NCI-H2227 treated with DMSO at 0.1 percent for 48 hours (cell line): ENCODE results near the gene VPS16.

Experiments
- DNase-seq: peaks from one replicate; lab custom pipeline; 2025; lab: John Stamatoyannopoulos, UW

VPS16 gene

DNA sequence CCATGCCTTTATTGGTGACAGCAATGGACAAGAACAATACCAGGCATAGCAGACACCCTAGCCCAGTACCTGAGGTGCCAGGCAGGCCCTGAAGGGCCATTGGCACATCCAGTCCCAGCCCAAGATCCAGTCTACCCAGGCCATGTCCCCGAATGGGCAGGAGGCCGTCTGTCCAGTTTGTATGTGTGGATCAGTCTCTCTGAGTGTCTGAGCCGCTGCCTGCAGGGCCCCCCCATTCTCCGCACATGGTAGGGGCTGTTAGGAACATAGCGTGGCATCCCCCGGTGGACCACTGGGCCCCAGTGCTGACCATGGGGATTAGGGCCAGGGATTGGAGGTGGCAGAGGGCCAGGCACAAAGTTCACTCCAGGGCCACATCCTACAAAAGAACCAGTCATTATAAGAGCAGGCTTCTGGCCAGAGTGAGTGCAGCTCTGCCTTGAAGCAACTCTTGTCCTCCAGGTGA, 5.2 kb upstream of the VPS16 start:
- no peak for DNase-seq

DNA sequence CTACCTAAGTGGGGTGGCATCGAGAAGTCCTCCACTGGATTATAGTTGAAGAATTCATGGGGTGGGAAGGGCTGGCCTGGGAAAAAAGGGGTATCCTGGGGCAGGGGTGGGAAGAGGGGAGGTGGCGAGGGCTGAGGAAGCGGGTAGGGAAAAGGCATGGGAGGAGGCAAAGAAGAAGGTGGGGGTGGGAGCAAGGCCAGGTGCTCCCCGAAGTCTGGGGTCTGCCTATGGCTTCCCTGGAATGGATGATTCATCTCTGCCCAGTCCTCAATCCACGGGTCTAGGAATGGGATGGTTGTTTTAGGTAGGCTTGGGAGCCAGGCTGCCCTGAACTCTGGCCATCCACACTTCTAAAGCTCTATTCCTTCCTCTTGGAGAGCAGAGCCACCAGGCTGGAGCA, 4.5 kb upstream of the VPS16 start:
- DNase-seq: no peak

DNA sequence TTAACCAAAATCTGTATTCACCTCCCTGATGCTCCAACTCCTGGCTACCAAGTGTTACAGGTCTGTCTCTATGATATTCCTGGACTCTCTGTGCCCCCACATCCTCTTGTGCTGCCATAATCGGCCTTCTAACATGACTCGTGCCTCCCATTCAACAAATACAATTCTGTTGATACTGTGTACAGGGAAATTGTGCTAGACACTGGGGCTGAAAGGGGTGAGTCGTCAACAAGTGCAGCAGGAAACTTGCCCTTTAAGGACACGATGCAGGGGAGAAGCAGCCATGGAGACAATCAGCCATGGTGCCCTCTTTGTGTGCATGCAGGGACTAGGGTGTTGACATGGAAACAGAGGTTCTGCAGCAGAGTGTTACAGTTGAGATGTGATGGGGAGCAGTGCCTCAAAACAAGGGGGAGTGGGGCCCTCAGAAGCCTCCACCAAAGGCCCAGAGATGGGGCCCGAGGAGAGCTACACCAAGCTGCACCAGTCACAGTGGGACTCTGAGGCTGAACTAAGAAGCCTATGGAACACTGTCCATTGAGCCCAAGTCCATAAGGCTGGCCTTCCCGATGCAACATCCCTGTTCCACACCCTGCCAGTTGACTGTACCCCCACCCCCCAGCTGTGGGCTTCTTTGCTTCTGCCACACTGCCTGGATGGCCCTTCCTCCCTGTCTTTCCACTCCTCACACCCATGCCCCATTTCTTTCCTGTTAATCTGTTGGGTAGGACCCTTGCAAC, 3.2 kb upstream of the VPS16 start:
- no peak for DNase-seq

DNA sequence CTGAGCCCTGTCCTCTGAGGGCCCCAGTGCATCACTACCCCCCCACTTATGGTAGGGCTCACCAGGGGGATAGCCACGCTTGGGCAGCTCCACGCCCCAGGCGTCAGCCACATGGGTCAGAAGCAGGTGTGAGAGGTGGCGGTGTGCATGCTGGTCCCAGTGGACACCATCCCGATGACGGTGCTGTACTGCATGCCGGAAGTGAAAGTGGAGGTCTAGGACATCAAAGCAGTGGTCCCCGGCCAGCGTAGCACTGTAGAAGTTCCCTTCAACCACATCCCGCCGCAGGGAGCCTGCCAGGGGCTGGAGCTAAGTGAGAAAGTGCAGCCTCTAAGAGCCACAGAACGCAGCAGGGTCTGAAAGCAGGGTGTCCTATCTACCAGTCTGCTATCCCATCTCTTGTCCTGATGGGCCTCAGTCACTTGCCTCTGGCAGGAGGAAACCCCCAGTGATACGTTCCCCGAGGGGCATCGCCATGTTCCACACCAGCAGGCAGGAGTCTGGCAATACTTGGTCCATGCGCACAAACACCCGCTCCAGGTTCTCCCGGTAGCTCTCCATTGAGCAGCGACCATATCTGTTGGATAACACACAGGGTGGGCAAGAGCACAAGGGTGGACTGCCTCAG, 2.3 kb upstream of the VPS16 start:
- no peak for DNase-seq

DNA sequence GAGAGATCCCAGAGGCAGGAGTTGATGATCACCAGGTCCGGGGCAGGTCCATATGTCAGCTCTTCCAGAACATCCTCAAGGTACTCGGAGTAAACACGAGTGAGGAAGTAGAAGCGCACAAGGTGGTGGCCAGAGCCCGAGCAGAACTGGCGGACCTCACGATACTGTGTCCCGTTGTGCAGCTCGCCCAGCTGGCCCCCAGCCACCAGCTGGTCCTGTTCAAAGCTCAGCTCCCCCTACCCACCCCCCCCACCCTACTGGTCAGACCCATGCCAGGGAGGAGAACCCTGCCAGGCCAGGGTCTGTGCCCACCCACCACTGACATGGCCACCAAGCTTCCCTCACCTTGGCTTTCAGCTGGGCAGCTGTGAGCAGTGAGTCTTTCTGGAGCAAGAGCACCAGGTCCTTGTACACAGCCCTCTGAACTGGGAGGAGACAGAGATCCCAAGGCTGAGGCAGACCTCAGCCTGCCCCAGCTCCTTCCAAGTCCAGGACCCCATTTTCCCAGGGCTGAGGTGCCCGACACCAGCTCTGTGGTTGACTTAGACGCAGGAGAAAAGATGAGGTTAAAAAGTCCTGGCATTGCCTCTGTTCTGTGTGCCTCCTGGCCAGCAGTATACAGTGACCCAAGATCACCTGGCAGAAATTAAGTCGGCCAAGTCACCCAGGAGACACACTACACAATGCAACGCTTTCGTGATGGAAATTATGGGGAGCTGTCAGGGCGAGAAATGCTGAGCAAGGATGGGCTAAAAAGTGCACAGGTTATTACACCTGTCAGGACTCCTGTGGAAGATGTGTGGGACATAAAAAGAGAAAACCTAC, 1.5 kb upstream of the VPS16 start:
- no peak for DNase-seq

DNA sequence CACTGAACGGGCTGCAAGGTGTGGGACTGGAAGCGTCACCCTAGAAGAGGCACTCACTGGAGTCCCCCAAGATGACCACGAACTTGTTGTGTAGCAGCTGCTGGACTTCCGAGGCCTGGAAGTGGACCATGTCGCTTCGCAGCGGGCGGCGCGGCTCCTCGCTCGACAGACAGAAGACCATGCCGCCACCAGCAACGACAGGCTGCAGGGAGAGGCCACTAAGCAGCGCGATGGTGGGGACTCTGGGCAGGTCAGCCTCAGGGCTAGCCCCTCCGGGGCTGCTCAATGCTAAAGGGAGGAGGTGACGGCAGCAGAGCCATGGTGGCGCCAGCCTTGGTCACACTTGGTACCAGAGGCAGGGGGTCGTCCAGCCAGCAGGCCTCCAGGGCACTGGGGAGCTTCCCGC, 810 bp upstream of the VPS16 start:
- no peak for DNase-seq

DNA sequence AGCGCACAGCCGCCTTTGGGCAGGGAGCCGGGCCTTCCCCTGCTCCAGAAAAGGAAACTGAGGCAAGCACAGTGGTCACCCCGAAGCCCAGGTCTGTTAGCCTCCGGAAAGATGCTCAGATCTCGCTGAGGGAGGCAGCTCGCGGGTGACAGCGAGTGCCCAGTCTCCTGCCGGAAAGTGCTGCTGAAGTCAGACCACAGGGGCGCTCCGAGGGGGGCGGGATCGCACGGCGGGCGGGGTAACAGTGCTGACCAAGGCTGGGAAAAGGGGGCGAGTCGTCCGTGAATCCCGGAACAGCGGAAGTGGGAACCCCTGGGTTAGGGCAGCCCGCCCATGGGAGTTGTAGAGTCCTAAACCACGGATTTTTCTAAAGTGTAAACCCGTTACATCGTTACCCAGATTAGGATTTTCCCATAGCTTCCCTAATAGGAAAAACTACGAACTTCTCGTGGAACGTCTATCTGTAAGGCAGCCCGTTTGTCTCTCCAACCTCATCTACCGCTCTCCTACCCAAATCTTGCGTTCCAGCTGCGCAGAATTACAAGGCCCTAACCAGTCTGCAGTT, 504 bp downstream of the VPS16 start:
- peak; percentile 36 for DNase-seq

DNA sequence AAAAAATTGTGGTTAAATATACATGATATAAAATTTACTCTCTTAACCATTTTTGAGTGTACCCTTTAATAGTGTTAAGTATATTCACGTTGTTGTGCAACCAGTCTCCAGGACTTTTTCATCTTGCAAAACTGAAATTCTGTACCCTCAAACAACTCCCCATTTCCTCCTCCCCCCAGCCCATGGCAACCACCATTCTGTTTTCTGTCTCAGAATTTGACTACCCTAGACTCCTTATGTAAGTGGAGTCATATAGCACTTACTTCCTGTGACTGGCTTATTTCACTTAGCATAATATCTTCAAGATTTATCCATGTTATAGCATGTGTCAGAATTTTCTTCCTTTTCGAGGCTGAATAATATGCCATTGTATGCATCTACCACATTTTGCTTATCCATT, 5.1 kb downstream of the VPS16 start:
- DNase-seq: no peak

DNA sequence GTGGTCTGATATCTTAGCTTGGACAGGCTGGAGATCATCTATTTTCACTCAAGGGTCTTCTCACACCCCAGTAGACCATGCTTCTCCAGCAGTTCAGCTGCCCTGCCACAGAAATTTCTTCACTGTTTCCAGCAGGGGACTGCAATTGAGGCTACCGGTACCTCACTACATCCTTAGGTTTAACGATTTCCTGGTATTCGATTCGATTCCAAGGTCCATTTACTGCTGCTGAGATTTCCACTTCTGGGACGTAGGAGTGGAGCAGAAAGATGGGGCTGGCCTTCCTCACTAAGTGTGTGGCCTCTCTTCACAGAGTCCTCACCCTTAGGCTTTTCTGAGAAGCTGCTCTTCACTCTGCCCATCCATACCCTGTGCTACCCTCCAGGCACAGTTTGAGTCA, 6.2 kb downstream of the VPS16 start:
- DNase-seq: no peak

DNA sequence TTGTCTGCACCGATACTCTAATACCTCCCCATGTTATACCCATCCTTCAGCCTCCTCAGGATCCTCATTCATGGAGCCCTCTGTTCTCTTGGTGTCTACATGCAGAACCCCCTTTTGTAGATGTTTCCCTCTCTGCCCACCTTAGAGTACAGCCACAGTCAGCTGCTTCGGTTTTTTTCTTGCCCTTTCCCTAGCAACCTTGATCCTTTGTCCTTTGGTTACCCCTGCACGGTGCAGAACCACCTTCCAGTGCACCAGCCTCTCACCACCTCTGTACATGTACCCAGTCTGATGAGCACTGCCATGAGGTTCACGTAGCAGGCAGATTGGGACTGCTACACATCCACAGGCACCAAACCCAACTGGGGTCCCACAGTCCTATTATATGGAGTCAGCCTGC, 7.3 kb downstream of the VPS16 start:
- no peak for DNase-seq

DNA sequence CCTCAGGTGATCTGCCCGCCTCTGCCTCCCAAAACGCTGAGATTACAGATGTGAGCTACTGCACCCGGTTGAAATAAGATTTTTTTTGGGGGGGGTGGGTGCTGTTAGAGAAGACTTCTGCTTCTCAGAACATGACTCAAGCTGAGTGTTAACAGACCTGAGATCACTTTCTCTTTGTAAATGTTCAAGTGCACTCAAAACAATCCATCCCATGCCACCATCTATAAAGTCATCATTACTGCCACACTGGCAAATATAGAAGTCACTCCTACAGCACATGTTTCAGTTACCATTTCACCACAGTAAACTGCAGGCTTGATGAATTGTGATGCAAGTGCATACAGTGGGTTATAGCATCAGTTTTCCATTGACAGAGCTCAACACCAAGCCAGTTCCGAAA, 9.0 kb downstream of the VPS16 start:
- DNase-seq: no peak

DNA sequence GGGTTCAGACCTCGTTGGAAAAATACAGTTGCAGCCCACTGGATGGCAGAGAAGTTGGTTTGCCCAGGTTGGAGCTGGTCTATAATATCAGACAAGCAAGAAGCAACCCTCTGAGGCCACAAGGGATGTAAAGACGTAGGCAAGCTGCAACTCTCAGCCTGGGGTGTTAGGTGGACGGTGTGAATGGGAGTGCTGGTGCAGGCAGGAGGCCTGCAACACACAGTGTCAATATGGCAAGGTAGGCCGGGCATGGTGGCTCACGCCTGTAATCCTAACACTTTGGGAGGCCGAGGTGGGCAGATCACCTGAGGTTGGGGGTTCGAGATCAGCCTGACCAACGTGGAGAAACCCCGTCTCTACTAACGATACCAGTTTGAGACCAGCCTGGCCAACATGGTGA, 10.5 kb downstream of the VPS16 start:
- DNase-seq: no peak

DNA sequence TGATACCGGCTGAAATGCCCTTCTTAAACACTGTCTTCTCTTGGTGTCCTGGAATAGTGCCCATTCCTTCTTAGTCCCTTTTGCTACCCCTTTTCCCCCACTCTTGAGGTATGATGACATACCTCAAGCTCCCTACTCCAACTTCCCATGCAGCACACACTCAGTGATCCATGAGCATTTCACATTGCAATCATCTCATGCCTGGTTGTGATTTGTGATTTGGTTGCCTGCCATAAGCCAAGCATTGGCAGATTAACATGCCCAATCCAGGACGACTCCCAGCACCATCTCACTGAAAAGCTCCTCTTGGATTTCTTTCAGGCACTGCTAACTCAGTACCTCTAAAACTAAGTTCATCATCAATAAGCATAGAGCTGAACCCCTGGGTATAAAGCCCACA, 18.0 kb downstream of the VPS16 start:
- DNase-seq: no peak

DNA sequence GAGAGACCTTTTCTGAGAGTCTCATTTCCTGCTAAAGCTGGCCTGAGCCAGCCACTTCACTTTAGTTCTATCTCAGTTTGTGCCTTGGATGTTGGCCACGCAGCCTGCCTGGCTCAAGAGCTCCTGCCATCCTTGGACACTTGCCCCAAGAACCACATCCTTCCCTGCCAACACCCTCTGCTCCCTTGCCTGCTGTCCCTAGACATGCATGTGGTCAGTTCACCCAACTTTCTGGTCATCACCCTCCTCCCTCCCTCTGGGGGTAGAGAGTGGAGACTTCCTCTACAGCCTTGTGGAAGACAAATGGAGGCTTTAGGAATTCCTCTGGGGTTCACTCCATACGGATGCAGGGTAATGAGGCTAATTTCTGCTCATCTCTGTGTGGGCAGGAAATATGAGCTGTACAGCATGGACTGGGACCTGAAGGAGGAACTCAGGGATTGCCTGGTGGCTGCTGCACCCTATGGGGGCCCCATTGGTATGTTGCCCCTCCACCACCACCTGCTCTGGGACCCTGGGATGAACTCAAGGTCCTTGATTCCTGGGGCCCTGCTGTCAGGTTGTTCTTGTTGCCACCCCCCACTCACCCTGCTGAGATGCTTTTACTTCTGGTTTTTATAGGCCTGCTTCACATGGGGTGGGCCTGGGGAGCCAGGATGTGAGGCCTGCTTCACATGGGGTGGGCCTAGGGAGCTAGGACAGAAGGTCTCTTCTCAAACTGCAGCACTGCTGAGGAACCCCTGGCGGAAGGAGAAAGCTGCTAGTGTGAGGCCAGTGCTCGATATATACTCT, 19.0 kb downstream of the VPS16 start:
- DNase-seq: no peak

DNA sequence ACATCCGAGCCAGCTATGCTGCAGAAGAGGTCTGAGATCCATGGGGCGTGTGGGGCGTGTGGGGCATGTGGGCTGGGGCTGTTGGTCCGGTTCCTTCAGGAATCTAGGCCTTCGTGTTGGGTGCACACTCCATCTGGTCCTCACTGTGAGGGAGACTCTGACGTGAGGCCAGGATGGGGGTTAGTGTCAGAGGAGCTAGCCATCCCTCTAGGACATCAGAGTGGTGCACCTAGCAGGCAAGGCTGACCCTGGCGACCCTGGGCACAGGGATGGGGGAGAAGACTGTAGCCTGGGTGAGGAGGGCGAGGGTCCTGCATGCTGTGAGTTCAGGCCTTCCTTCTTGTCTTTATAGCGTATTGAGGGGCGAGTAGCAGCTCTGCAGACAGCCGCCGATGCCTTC, 24.1 kb downstream of the VPS16 start:
- DNase-seq: no peak

DNA sequence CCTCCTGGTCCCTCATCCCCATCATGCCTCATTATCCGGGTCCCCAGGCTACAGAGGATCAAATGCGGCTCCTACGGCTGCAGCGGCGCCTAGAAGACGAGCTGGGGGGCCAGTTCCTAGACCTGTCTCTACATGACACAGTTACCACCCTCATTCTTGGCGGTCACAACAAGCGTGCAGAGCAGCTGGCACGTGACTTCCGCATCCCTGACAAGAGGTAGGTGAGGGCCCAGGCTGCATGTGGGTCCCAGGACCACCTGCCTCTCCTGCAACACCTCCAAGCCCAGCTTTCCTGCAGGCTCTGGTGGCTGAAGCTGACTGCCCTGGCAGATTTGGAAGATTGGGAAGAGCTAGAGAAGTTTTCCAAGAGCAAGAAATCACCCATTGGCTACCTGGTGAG, 24.6 kb downstream of the VPS16 start:
- DNase-seq: no peak

DNA sequence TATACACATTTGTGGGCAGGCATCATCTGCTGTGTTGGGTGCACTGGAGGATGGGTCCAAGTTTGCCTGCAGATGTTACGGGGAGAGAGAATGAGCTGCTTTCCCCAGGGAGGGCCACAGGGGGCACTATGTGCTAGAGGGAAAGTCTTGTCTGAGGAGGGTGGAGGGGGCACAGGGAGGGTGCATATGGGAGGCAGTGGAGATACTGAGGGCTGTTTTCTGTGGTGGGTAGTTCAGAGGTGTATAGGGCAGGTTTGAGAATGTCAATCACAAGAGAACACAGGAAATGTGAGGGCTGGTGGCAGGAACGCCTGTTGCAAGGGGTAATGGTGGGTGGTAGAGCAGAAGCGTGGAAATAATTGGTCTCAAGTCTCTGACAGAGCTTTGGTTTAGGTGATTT, 25.1 kb downstream of the VPS16 start:
- DNase-seq: no peak

DNA sequence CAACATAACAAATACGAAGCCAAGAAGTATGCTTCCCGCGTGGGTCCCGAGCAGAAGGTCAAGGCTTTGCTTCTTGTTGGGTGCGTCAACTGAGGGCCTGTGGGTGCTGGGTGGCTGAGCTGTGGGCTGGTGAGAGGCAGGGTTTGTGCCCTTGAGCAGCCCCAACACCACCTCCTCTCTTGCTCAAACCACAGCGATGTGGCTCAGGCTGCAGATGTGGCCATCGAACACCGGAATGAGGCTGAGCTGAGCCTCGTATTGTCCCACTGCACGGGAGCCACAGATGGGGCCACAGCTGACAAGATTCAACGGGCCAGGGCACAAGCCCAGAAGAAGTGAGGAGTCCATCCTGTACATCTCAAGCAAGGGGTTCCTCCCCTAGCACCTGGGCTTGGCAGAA, 25.7 kb downstream of the VPS16 start:
- no peak for DNase-seq

DNA sequence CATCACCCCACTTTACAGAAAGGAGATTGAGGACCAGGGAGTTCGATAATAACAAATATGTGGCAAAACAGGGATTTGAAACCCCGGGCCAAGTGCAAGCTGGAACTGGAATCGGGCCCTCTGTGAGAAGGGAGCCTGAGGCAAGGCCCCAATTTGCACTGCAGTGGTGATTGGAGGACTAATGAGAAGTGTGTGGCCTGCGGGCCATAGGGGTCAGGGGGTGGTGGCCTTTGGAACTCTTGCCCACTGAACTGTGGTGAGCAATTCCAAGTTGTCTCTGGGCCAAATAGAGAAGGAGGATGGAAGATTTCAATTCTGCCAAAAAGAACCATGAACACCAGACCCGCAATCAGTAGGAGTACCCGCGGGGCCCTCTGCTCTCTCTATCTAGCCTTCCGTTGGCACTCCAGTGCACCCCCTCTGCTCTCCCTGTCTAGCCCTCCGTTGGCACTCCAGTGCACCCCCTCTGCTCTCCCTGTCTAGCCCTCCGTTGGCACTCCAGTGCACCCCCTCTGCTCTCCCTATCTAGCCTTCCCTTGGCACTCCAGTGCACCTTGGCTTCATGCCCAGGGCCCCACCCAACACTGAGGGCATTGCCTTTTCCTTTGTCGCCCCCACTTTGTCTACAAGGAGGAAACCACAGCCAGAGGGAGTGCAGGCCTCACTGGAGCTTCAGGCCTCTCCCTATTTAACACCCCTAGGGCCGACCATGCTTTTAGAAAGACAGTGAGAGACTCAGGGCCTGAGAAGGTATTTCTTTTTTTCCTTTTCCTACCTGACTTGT, 26.7 kb downstream of the VPS16 start:
- no peak for DNase-seq

DNA sequence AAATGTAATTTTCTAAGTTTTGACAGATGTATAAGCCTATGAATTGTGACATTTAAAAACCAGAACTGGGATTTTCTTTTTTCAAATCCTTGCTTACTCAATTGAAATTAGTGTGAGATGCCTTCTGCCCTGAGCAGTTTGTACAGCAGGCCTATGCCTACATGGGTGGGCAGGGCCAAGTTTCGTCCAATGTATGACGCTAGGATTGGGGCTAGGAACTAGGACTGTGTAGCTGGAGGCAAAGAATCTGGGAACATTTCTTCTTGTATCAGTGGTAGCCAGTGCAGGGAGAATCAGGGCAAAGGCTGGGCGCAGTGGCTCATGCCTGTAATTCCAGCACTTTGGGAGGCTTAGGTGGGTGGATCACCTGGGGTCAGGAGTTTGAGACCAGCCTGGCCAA, 28.8 kb downstream of the VPS16 start:
- DNase-seq: no peak

DNA sequence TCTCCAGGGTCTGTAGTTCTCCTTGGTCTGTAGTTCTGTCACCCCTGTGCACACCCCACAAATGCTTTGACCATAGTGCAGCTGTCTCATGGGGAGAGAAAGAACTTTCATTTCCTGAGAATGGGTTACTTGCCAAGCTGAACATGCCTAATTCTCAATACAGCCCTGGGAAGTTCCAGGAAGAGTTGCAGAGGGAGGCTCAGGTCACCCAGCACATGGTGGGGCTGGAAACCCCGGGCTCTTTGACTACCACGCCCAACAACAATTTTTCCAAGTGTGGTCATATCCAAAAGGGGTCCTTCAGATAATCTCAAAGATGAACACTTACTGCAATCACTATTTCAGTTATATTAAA, 30.5 kb downstream of the VPS16 start:
- no peak for DNase-seq
